ENCODE results near the gene SEC22C.

GRCh38 chr3:42513521-42513920 lies 68.2 kb downstream of the SEC22C start:
- no peak for TF ChIP-seq CTCF (IDR thresholded peaks at IDR 0.05)
- TF ChIP-seq POLR2A (IDR thresholded peaks at IDR 0.05) = no peak

Data from heart left ventricle (tissue), 13 donors.